NCI-H446 treated with DMSO at 0.1 percent for 48 hours (cell line): ENCODE measurements around the gene CASZ1.

Experiments
- DNase-seq: peaks from one replicate; lab custom pipeline; 2025; lab: John Stamatoyannopoulos, UW

Gene CASZ1

GRCh38 chr1:10671090-10671489 lies 125.4 kb downstream of the CASZ1 start:
- DNase-seq, result no peak

GRCh38 chr1:10670190-10670589 lies 126.3 kb downstream of the CASZ1 start:
- no peak for DNase-seq

GRCh38 chr1:10669570-10669969 lies 126.9 kb downstream of the CASZ1 start:
- DNase-seq, result no peak

GRCh38 chr1:10667861-10668761 lies 128.3 kb downstream of the CASZ1 start:
- DNase-seq, result no peak

GRCh38 chr1:10665930-10666850 lies 130.3 kb downstream of the CASZ1 start:
- no peak for DNase-seq

- no peak for DNase-seq
Observed at GRCh38 chr1:10665226-10665625, 131.2 kb downstream of the CASZ1 start.

- no peak for DNase-seq
Observed at GRCh38 chr1:10664251-10664650, 132.2 kb downstream of the CASZ1 start.

GRCh38 chr1:10663678-10664035 lies 132.8 kb downstream of the CASZ1 start:
- no peak for DNase-seq

- no peak for DNase-seq
Observed at GRCh38 chr1:10662824-10663677, 133.4 kb downstream of the CASZ1 start.

GRCh38 chr1:10662090-10662688 lies 134.3 kb downstream of the CASZ1 start:
- DNase-seq, result no peak

GRCh38 chr1:10661453-10661852 lies 135.0 kb downstream of the CASZ1 start:
- no peak for DNase-seq

GRCh38 chr1:10659646-10660540 lies 136.6 kb downstream of the CASZ1 start:
- no peak for DNase-seq

- no peak for DNase-seq
Observed at GRCh38 chr1:10659218-10659617, 137.2 kb downstream of the CASZ1 start.

GRCh38 chr1:10658396-10659066 lies 137.9 kb downstream of the CASZ1 start:
- no peak for DNase-seq

- no peak for DNase-seq
Observed at GRCh38 chr1:10657088-10657847, 139.2 kb downstream of the CASZ1 start.

- DNase-seq, result no peak
Observed at GRCh38 chr1:10656431-10656830, 140.0 kb downstream of the CASZ1 start.

- no peak for DNase-seq
Observed at GRCh38 chr1:10655002-10655401, 141.4 kb downstream of the CASZ1 start.

GRCh38 chr1:10653370-10654125 lies 142.9 kb downstream of the CASZ1 start:
- DNase-seq, result no peak
